Measurements from ENCODE around the gene TOB2.
A peak's percentile ranks its signal among the peaks of the same experiment; 100 is the strongest.
"Not testable (repeated sequence)": the region's sequence is repeated elsewhere in the genome, so short reads cannot be mapped to it uniquely, and the experiment has no call there.

TOB2 gene

DNA sequence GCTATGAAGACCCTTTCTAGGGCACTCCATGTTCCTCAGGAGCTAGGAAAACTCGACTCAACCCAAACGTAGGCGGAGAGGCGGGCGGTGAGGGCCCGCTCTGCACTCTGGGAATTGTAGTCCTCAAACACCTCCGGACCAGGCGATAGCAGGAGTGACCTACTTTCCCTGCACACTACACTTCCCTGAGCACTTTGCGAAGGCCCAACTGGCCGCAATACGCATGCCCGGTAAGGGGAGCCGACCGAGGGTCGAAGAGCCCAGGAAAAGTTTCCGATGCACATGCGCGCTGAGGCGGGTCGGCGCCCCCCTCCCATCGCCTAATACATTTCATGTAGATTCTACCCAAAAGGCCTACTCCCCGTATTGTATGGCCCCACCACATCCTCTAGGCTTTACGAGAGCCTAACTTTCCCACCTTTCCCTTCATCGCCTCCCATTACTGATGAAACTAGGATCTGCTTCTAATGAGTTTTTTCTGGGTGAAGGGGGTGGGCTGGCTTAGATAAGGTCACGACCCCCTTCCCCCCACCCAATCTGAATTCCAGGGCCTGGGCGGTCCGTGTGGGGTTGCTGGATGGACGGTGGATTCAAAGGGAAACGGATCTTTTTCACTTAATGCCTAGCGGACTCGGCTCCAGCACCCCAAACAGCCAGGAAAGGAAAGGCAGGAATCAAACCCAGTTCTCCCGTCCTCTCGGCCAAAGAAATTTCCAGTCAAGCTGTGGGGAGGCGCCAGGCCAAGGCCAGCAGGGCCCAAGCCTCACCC is 2.1 kb downstream of the TOB2 start:
- H3K9me3 ChIP-seq (ENCODE audit: severe bottlenecking) = no peaks in the 10 kb centered on the region
- ATAC-seq (ENCODE audit: low read depth) = peak; percentile 74
- peaks cover 32% of the 10 kb centered on the region for H3K36me3 ChIP-seq (ENCODE audit: low read depth)
- no peaks in the 10 kb centered on the region for H3K4me1 ChIP-seq (ENCODE audit: insufficient read depth, poor library complexity, severe bottlenecking)
- TF ChIP-seq, protein P1, sequence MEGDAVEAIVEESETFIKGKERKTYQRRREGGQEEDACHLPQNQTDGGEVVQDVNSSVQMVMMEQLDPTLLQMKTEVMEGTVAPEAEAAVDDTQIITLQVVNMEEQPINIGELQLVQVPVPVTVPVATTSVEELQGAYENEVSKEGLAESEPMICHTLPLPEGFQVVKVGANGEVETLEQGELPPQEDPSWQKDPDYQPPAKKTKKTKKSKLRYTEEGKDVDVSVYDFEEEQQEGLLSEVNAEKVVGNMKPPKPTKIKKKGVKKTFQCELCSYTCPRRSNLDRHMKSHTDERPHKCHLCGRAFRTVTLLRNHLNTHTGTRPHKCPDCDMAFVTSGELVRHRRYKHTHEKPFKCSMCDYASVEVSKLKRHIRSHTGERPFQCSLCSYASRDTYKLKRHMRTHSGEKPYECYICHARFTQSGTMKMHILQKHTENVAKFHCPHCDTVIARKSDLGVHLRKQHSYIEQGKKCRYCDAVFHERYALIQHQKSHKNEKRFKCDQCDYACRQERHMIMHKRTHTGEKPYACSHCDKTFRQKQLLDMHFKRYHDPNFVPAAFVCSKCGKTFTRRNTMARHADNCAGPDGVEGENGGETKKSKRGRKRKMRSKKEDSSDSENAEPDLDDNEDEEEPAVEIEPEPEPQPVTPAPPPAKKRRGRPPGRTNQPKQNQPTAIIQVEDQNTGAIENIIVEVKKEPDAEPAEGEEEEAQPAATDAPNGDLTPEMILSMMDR (IDR thresholded peaks at IDR 0.05; ENCODE audit: poor library complexity, severe bottlenecking) = no peak
- peak overlapping the region; percentile 69 for H3K4me3 ChIP-seq (ENCODE audit: severe bottlenecking)
- peak; percentile 93 for DNase-seq (ENCODE audit: low spot score)
- H3K27ac ChIP-seq (ENCODE audit: poor library complexity, severe bottlenecking) = peak overlapping the region; percentile 90
- no peaks in the 10 kb centered on the region for H3K27me3 ChIP-seq (ENCODE audit: insufficient read depth, poor library complexity, severe bottlenecking)

DNA sequence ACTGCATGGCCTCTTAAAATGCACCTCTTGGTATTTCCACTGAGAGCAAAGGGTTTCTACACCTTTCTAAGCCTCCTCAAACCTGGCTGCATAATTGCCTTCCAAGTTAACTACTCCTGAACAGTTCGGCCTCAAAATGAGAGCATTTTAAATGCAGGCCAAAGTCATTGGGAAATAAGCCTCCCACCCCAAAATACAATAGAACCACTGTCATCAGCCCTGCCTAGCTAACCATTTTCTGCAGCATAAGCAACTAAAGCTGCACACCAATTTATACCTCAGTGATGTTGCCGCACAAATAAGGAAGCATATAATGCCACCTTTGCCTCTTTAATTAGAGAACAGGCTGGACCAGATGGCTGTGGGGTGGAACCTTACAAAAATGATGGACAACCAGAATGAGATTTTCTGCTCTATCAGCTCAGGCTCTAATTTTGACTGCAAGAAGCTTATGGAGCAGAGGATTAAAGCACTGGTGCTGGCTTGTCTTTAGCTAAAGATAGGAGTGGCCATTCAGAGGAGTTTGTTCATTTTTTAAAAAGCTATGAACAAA is 4.3 kb downstream of the TOB2 start:
- peaks cover 49% of the 10 kb centered on the region for H3K36me3 ChIP-seq (ENCODE audit: low read depth)
- H3K9me3 ChIP-seq (ENCODE audit: severe bottlenecking) = no peaks in the 10 kb centered on the region
- no peak overlapping the region for H3K4me3 ChIP-seq (ENCODE audit: severe bottlenecking)
- H3K4me1 ChIP-seq (ENCODE audit: insufficient read depth, poor library complexity, severe bottlenecking) = no peaks in the 10 kb centered on the region
- DNase-seq (ENCODE audit: low spot score) (no peak), ATAC-seq (ENCODE audit: low read depth) (no peak)
- H3K27ac ChIP-seq (ENCODE audit: poor library complexity, severe bottlenecking) = no peak overlapping the region
- no peaks in the 10 kb centered on the region for H3K27me3 ChIP-seq (ENCODE audit: insufficient read depth, poor library complexity, severe bottlenecking)
- TF ChIP-seq, protein P1 (IDR thresholded peaks at IDR 0.05; ENCODE audit: poor library complexity, severe bottlenecking) = no peak

DNA sequence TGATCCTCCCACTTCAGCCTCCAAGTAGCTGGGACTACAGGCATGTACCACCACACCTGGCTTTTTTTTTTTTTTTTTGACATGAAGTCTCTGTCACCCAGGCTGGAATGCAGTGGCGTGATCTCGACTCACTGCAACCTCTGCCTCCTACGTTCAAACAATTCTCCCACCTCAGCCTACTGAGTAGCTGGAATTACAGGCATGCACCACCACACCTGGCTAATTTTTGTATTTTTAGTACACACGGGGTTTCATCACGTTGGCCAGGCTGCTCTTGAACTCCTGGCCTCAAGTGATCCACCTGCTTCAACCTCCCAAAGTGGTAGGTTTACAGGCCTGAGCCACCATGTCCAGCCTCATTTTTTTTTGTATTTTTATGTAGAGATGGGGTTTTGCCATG is 6.1 kb downstream of the TOB2 start:
- not testable (repeated sequence) for H3K27me3 ChIP-seq (ENCODE audit: insufficient read depth, poor library complexity, severe bottlenecking); ATAC-seq (ENCODE audit: low read depth); H3K4me3 ChIP-seq (ENCODE audit: severe bottlenecking); DNase-seq (ENCODE audit: low spot score); H3K9me3 ChIP-seq (ENCODE audit: severe bottlenecking); H3K27ac ChIP-seq (ENCODE audit: poor library complexity, severe bottlenecking); H3K4me1 ChIP-seq (ENCODE audit: insufficient read depth, poor library complexity, severe bottlenecking)
- peaks cover 67% of the 10 kb centered on the region for H3K36me3 ChIP-seq (ENCODE audit: low read depth)

DNA sequence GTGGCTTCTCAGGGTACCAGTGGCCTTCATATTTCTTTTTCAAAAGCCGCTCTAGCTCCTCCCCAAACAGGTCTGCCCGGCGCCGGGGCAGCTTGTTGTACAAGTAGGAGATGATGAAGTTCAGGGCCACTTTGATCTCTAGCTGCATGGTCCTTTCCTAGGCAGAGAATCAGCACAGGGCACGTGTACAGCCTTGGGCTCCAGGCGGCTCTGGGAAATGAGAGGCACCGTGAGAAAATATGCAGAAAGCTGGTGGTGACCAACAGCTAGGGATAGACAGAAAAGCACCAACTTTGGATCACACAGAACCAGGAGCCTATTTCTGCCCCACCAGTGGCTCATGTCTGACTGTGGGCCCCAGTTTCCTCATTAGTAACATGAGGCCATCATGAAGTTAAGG is 9.4 kb downstream of the TOB2 start:
- H3K4me1 ChIP-seq (ENCODE audit: insufficient read depth, poor library complexity, severe bottlenecking) = no peaks in the 10 kb centered on the region
- TF ChIP-seq, protein P1 (IDR thresholded peaks at IDR 0.05; ENCODE audit: poor library complexity, severe bottlenecking) = no peak
- H3K36me3 ChIP-seq (ENCODE audit: low read depth) = peaks cover 62% of the 10 kb centered on the region
- ATAC-seq (ENCODE audit: low read depth) (no peak), DNase-seq (ENCODE audit: low spot score) (no peak)
- no peak overlapping the region for H3K27ac ChIP-seq (ENCODE audit: poor library complexity, severe bottlenecking)
- H3K4me3 ChIP-seq (ENCODE audit: severe bottlenecking) = no peak overlapping the region
- no peaks in the 10 kb centered on the region for H3K9me3 ChIP-seq (ENCODE audit: severe bottlenecking)
- no peaks in the 10 kb centered on the region for H3K27me3 ChIP-seq (ENCODE audit: insufficient read depth, poor library complexity, severe bottlenecking)

DNA sequence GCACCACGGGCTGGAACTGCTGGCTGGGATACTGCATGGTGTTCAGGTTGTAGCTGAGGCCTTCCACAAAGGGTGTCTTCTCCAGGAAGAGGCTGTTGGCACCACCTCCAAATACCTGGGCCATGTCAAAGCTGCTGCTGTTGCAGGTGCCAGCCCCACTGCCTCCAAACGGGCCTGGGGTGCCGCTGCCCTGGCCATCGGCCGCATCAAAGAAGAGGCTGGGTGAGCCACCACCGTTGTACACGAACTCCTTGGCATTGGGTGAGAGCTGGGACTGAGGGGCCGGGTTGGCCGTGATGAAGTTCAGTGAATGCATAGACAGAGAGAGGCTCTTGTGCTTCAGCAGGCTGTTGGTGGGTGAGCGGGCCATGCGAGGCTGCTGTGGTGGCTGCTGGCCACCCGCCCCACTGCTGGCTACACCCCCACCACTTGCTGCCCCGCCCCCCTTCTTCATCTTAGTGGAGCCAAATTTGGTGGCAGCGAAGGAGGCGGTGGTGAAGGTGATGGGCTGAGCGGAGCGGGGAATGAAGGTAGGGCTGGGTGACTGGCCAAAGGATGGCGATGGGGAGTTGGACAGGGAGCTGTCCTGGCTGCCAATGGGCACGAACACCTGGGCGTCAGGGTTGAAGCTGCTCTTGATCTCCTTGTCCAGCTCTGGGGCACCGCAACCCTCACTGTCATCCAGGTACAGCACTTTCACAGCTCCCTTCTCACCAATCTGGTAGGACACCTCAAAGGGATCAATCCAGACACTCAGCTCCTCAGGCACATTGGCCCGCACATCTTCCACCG is 10.1 kb downstream of the TOB2 start:
- Histone ChIP-seq H3K27ac (ENCODE audit: poor library complexity, severe bottlenecking) (no peak overlapping the region), H3K27me3 (ENCODE audit: insufficient read depth, poor library complexity, severe bottlenecking) (no peaks in the 10 kb centered on the region), H3K4me1 (ENCODE audit: insufficient read depth, poor library complexity, severe bottlenecking) (no peaks in the 10 kb centered on the region), H3K4me3 (ENCODE audit: severe bottlenecking) (no peak overlapping the region), H3K9me3 (ENCODE audit: severe bottlenecking) (no peaks in the 10 kb centered on the region), H3K36me3 (ENCODE audit: low read depth) (peaks cover 60% of the 10 kb centered on the region)
- DNase-seq (ENCODE audit: low spot score) (no peak), ATAC-seq (ENCODE audit: low read depth) (no peak)
- TF ChIP-seq, protein P1 (IDR thresholded peaks at IDR 0.05; ENCODE audit: poor library complexity, severe bottlenecking) = no peak
